GOT3 (cell line): ENCODE results near the gene KDM4C.
"Not testable (repeated sequence)": the region's sequence is repeated elsewhere in the genome, so short reads cannot be mapped to it uniquely, and the experiment has no call there.

ENCODE experiments used
- DNase-seq: peaks from one replicate; lab custom pipeline; 2025; ENCODE audit warnings: mixed read lengths; lab: John Stamatoyannopoulos, UW

Gene KDM4C

GRCh38 chr9:6931913-6932312 lies 174.1 kb downstream of the KDM4C start:
- no peak for DNase-seq

- no peak for DNase-seq
Measured at GRCh38 chr9:6936103-6936502, 178.3 kb downstream of the KDM4C start.

GRCh38 chr9:6937209-6937608 lies 179.4 kb downstream of the KDM4C start:
- no peak for DNase-seq

- DNase-seq = no peak
Measured at GRCh38 chr9:6938447-6938846, 180.7 kb downstream of the KDM4C start.

- DNase-seq = no peak
Measured at GRCh38 chr9:6938873-6939272, 181.1 kb downstream of the KDM4C start.

- no peak for DNase-seq
Measured at GRCh38 chr9:6941501-6941900, 183.7 kb downstream of the KDM4C start.

- no peak for DNase-seq
Measured at GRCh38 chr9:6942406-6942805, 184.6 kb downstream of the KDM4C start.

GRCh38 chr9:6943293-6943692 lies 185.5 kb downstream of the KDM4C start:
- DNase-seq = no peak

- no peak for DNase-seq
Measured at GRCh38 chr9:6944093-6944551, 186.3 kb downstream of the KDM4C start.

- DNase-seq = no peak
Measured at GRCh38 chr9:6944896-6945295, 187.1 kb downstream of the KDM4C start.

- no peak for DNase-seq
Measured at GRCh38 chr9:6945816-6946215, 188.0 kb downstream of the KDM4C start.

- no peak for DNase-seq
Measured at GRCh38 chr9:6946583-6947166, 188.9 kb downstream of the KDM4C start.

GRCh38 chr9:6948921-6949320 lies 191.1 kb downstream of the KDM4C start:
- DNase-seq = not testable (repeated sequence)

- DNase-seq = no peak
Measured at GRCh38 chr9:6955251-6955921, 197.6 kb downstream of the KDM4C start.

GRCh38 chr9:6956879-6957278 lies 199.1 kb downstream of the KDM4C start:
- DNase-seq = no peak

GRCh38 chr9:6959270-6960000 lies 201.7 kb downstream of the KDM4C start:
- DNase-seq = no peak

- no peak for DNase-seq
Measured at GRCh38 chr9:6960777-6961176, 203.0 kb downstream of the KDM4C start.

- DNase-seq = no peak
Measured at GRCh38 chr9:6961845-6962522, 204.2 kb downstream of the KDM4C start.

- DNase-seq = no peak
Measured at GRCh38 chr9:6965566-6965965, 207.8 kb downstream of the KDM4C start.

GRCh38 chr9:6968271-6968670 lies 210.5 kb downstream of the KDM4C start:
- DNase-seq = no peak

- DNase-seq = no peak
Measured at GRCh38 chr9:6969805-6970204, 212.0 kb downstream of the KDM4C start.

- DNase-seq = no peak
Measured at GRCh38 chr9:6973089-6973488, 215.3 kb downstream of the KDM4C start.

GRCh38 chr9:6973762-6974161 lies 216.0 kb downstream of the KDM4C start:
- DNase-seq = no peak
